Parathyroid adenoma (tissue), 2 donors: ENCODE measurements around the gene XXYLT1.
"Not testable (repeated sequence)": the region's sequence is repeated elsewhere in the genome, so short reads cannot be mapped to it uniquely, and the experiment has no call there.

ENCODE experiments used
- H2AFZ ChIP-seq: fragments of 300-600 bp; sonication (generic); one replicate; pipeline ENCODE4 v1.7.0; 2017; ENCODE audit warnings: antibody characterized with exemption, mild to moderate bottlenecking
- H3K27ac ChIP-seq: fragments of 300-600 bp; sonication (generic); one replicate; pipeline ENCODE4 v1.7.0; 2017
- H3K27me3 ChIP-seq: fragments of 300-600 bp; sonication (generic); one replicate; pipeline ENCODE4 v1.7.0; 2017; ENCODE audit warnings: low read length; ENCODE audit not compliant: control insufficient read depth, insufficient read depth
- H3K36me3 ChIP-seq: fragments of 300-600 bp; sonication (generic); one replicate; pipeline ENCODE4 v1.7.0; 2017; ENCODE audit warnings: low read length; ENCODE audit not compliant: control insufficient read depth, insufficient read depth
- H3K4me1 ChIP-seq: fragments of 300-600 bp; sonication (generic); one replicate; pipeline ENCODE4 v1.7.0; 2017; ENCODE audit warnings: control low read depth
- H3K4me2 ChIP-seq: fragments of 300-600 bp; sonication (generic); one replicate; pipeline ENCODE4 v1.7.0; 2017; ENCODE audit warnings: low read length
- H3K4me3 ChIP-seq: fragments of 300-600 bp; sonication (generic); one replicate; pipeline ENCODE4 v1.7.0; 2017; ENCODE audit warnings: low read depth, low read length
- H3K79me2 ChIP-seq: fragments of 300-600 bp; sonication (generic); one replicate; pipeline ENCODE4 v1.7.0; 2017; ENCODE audit warnings: control low read depth
- H3K9ac ChIP-seq: fragments of 300-600 bp; sonication (generic); one replicate; pipeline ENCODE4 v1.7.0; 2017; ENCODE audit warnings: mild to moderate bottlenecking
- H3K9me3 ChIP-seq: fragments of 300-600 bp; sonication (generic); one replicate; pipeline ENCODE4 v1.7.0; 2017; ENCODE audit warnings: low read length; ENCODE audit not compliant: control insufficient read depth
- TF ChIP-seq, protein P1 (sequence below): fragments of 300-600 bp; sonication (generic); IDR thresholded peaks from one replicate; pipeline ENCODE4 v1.7.0; 2017; ENCODE audit warnings: antibody characterized with exemption, mild to moderate bottlenecking
- donor health status: primary hyperparathyroidism.

The XXYLT1 gene

DNA sequence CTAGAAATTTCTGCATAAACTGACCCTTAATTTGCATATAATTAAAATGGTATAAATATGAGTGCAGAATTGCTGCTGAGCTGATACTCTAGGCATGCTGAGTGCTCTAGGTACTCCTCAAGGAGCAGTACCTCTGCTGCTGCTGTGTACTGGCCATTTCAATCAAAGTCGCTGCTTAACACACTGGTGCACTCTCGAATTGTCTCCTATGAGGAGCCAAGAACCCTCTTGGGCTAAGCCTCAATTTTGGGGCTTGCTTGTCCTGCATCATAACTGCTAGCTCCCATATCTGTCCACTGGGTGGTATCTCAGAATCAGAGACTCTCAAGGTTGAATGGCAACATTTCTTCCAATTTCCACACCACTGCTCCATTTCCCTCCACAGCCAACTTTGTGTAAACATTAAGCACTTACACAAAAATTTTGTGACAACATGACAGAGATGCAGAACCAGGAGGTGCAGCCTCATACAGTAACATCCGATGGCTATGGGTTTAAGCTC is 82.5 kb downstream of the XXYLT1 start:
- peaks cover 5% of the 10 kb centered on the region for H3K4me1 ChIP-seq
- H2AFZ ChIP-seq, result no peak overlapping the region
- H3K36me3 ChIP-seq, result no peaks in the 10 kb centered on the region
- no peak overlapping the region for H3K27ac ChIP-seq
- no peaks in the 10 kb centered on the region for H3K27me3 ChIP-seq
- TF ChIP-seq, protein P1, sequence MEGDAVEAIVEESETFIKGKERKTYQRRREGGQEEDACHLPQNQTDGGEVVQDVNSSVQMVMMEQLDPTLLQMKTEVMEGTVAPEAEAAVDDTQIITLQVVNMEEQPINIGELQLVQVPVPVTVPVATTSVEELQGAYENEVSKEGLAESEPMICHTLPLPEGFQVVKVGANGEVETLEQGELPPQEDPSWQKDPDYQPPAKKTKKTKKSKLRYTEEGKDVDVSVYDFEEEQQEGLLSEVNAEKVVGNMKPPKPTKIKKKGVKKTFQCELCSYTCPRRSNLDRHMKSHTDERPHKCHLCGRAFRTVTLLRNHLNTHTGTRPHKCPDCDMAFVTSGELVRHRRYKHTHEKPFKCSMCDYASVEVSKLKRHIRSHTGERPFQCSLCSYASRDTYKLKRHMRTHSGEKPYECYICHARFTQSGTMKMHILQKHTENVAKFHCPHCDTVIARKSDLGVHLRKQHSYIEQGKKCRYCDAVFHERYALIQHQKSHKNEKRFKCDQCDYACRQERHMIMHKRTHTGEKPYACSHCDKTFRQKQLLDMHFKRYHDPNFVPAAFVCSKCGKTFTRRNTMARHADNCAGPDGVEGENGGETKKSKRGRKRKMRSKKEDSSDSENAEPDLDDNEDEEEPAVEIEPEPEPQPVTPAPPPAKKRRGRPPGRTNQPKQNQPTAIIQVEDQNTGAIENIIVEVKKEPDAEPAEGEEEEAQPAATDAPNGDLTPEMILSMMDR, result no peak
- no peak overlapping the region for H3K4me3 ChIP-seq
- no peak overlapping the region for H3K9ac ChIP-seq
- no peak overlapping the region for H3K4me2 ChIP-seq
- peaks cover 23% of the 10 kb centered on the region for H3K79me2 ChIP-seq
- H3K9me3 ChIP-seq, result no peaks in the 10 kb centered on the region

DNA sequence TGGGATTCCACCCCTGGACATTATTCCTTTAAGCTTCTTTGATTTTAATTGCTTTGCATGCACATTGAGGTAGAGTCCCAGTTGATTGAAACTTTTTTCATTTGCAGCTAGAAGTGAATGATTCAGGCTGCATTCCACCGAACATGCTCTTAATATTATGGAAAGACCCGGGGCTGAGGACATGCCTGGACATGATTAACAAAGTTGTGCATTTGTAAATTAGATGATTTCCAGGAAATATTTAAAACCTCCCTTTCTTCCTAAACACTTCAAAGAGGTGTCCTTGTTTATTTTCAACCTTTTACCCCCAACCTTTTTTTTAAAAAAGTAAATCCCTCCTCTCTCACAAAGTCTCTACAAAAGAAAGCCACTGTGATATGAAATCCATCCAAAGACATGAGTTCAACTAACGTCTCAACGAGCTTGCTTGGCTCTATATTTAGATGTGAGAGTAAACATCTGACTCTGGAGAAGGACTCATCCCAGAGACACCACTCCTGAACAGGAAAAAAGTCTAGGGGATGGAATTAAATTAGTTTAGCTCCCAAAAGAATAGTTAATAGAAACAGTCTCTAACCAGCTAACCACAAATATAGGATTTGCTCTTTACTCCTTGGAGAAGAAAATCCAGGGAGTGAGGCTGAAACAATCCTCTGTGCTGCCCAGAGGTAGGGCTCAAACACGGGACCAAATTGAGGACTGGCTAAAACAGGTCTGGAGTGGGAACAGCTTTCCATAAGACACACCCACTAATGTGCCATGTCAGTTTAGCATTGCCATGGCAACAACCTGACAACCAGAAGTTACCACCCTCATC is 83.1 kb downstream of the XXYLT1 start:
- H3K9me3 ChIP-seq, result no peaks in the 10 kb centered on the region
- H3K4me3 ChIP-seq, result no peak overlapping the region
- H3K79me2 ChIP-seq, result peaks cover 23% of the 10 kb centered on the region
- no peaks in the 10 kb centered on the region for H3K36me3 ChIP-seq
- H2AFZ ChIP-seq, result no peak overlapping the region
- H3K4me2 ChIP-seq, result no peak overlapping the region
- no peak overlapping the region for H3K9ac ChIP-seq
- H3K27ac ChIP-seq, result no peak overlapping the region
- TF ChIP-seq, protein P1, result no peak
- H3K4me1 ChIP-seq, result peaks cover 5% of the 10 kb centered on the region
- H3K27me3 ChIP-seq, result no peaks in the 10 kb centered on the region

DNA sequence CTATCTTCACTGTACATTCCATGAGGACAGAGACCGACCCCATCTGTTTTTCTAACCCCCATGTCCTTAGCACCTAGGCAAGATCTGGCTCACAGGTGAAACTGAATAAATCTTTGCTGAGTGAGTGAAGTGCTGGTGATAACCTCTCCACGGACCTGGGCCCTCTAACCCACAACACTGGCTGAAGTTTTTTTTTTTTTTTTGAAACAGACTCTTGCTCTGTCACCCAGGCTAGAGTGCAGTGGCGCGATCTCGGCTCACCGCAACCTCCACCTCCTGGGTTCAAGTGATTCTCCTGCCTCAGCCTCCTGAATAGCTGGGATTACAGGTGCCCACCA is 84.3 kb downstream of the XXYLT1 start:
- H3K4me2 ChIP-seq, H3K9me3 ChIP-seq, H3K4me3 ChIP-seq, H3K9ac ChIP-seq, H3K27me3 ChIP-seq, H2AFZ ChIP-seq, H3K27ac ChIP-seq, H3K4me1 ChIP-seq, H3K36me3 ChIP-seq: not testable (repeated sequence)
- H3K79me2 ChIP-seq, result peaks cover 27% of the 10 kb centered on the region

DNA sequence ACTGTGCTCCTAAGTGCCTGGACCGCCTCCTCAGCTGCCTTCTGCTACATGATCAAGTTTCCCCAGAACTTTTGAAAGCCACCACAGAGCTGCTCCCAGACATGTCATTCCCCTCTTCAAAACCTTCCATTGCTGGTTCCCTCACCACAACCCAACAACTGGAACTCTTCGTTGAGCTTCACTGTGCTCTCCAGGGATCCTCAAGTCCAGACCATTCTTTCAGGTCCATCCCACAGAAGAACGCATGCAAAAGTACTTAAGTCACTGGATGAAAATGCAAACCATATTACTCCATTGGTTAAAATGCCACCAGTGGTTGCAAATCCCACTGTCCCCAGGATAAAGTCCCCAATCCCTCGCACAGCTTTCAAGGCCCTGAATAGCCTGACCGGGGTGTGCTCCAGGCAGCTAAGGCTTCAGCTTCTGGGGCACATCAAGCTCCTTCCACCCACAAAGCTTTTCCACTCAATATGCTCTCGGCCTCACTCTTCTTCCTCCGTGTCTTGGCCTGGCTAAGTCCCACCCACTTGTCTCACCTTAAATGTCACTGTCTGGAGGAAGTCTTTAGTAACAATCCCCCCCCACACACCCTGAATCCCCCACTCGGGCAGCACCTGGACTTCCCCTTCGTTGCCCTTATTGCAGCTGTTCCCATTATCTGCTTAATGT is 84.8 kb downstream of the XXYLT1 start:
- Histone ChIP-seq H3K4me1 (peaks cover 5% of the 10 kb centered on the region), H3K9me3 (no peaks in the 10 kb centered on the region), H3K79me2 (peaks cover 26% of the 10 kb centered on the region), H3K36me3 (no peaks in the 10 kb centered on the region), H3K27me3 (no peaks in the 10 kb centered on the region), H3K9ac (no peak overlapping the region), H3K27ac (no peak overlapping the region), H3K4me2 (no peak overlapping the region), H2AFZ (no peak overlapping the region), H3K4me3 (no peak overlapping the region)
- TF ChIP-seq, protein P1, result no peak

DNA sequence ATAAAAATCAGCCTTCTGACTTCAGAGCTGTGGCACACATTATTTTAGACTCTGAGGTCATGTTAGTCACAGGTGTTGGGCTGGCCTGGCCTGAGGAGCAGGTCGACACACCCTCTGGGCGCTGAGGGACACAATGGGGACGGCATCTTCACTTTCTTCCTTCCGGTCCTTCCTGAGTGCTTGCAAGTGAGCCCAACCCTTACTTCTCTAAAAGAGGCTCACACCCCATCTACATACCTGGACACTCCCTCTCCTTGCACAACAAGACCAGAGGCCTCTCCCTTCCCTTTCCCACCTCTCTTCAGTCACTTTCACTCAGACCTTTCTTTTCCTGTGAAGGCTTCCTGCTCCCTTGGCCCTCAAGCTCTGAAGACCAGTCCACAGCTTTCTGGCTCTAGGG is 85.4 kb downstream of the XXYLT1 start:
- Histone ChIP-seq H3K36me3 (no peaks in the 10 kb centered on the region), H3K4me3 (no peak overlapping the region), H3K4me2 (no peak overlapping the region), H3K4me1 (peaks cover 6% of the 10 kb centered on the region), H3K9ac (no peak overlapping the region), H3K27ac (no peak overlapping the region), H3K9me3 (no peaks in the 10 kb centered on the region), H3K27me3 (no peaks in the 10 kb centered on the region), H3K79me2 (peaks cover 26% of the 10 kb centered on the region), H2AFZ (no peak overlapping the region)
- TF ChIP-seq, protein P1, result no peak
